NCI-H510A treated with DMSO at 0.1 percent for 48 hours (cell line): ENCODE measurements around the gene MYOF.

Source experiments
- DNase-seq: peaks from one replicate; lab custom pipeline; 2025; lab: John Stamatoyannopoulos, UW

The MYOF gene, protein sequence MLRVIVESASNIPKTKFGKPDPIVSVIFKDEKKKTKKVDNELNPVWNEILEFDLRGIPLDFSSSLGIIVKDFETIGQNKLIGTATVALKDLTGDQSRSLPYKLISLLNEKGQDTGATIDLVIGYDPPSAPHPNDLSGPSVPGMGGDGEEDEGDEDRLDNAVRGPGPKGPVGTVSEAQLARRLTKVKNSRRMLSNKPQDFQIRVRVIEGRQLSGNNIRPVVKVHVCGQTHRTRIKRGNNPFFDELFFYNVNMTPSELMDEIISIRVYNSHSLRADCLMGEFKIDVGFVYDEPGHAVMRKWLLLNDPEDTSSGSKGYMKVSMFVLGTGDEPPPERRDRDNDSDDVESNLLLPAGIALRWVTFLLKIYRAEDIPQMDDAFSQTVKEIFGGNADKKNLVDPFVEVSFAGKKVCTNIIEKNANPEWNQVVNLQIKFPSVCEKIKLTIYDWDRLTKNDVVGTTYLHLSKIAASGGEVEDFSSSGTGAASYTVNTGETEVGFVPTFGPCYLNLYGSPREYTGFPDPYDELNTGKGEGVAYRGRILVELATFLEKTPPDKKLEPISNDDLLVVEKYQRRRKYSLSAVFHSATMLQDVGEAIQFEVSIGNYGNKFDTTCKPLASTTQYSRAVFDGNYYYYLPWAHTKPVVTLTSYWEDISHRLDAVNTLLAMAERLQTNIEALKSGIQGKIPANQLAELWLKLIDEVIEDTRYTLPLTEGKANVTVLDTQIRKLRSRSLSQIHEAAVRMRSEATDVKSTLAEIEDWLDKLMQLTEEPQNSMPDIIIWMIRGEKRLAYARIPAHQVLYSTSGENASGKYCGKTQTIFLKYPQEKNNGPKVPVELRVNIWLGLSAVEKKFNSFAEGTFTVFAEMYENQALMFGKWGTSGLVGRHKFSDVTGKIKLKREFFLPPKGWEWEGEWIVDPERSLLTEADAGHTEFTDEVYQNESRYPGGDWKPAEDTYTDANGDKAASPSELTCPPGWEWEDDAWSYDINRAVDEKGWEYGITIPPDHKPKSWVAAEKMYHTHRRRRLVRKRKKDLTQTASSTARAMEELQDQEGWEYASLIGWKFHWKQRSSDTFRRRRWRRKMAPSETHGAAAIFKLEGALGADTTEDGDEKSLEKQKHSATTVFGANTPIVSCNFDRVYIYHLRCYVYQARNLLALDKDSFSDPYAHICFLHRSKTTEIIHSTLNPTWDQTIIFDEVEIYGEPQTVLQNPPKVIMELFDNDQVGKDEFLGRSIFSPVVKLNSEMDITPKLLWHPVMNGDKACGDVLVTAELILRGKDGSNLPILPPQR (N-terminal part only)

DNA sequence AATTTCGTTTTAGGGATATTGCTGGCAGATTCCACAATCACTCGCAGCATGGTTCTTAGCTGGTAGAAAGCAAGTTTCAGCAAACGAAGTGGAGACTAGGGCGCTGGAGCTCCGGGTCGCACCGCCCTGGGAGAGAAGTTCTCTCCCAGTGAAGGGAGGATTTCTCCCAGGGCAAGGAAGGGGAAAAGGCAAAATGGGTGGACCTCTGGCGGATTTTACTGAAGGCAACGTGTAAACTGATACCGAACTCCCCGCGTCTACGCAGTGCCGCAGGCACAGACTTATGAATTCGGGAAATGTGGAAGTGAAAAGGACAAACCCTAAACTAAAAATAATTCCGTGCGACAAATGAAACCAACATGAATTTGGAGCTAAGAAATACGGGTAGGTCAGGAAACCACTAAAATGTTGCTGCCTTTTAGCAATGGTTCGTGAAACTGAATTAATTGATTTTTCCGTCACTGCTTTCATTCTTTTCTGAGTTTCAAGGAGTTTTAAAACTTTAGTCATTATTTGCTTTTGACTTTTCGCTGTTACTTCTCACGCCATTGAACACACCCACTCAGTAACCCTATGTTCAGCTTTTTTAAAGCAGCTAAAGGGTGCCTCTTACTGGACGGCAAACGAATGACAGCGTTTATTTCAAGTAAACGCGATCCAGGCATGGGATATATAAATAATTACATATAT lies at the start of gene MYOF:
MYOF (minus strand) TSS at position 190 of the 690 bp plus-strand sequence; CDS start at position 50, 140 bp downstream.
- peak; percentile 80 for DNase-seq

DNA sequence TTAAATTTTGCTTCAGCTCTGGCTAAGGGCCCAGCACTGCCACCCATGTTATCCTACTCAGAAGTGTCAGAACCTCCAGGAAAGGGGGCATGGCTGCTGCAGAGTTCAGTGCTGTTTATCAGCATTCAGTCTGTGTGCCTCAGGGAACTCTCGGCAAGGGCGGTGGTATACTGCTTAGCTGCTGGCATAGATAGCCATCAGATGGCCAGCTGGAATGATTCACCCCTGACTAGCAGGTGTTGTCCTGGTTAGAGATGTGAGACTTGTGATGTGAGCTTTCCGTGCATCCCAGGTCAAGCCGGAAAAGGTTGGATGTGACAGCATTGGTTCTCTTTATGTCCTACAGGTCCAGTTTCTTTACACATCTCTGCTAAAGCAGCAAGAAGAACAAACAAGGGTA lies 36.4 kb upstream of the MYOF start:
- no peak for DNase-seq

DNA sequence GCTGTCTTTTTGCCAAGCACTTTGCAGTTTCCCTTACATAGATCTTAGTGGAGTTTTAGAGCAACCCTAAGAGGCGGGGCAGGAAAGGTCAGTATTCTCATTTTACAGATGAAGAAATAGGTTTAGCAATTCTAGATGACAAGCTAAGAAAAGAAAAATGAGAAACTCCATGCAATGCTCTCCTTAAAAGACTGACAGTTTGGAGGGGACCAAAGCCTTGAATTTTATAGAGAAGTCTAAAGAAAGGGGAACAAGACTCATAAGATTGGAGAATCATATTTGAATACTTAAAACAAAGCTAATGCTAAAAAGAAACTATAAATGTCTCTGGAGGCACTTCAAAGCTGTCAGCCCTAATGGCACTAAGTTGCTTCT lies 33.9 kb upstream of the MYOF start:
- no peak for DNase-seq

DNA sequence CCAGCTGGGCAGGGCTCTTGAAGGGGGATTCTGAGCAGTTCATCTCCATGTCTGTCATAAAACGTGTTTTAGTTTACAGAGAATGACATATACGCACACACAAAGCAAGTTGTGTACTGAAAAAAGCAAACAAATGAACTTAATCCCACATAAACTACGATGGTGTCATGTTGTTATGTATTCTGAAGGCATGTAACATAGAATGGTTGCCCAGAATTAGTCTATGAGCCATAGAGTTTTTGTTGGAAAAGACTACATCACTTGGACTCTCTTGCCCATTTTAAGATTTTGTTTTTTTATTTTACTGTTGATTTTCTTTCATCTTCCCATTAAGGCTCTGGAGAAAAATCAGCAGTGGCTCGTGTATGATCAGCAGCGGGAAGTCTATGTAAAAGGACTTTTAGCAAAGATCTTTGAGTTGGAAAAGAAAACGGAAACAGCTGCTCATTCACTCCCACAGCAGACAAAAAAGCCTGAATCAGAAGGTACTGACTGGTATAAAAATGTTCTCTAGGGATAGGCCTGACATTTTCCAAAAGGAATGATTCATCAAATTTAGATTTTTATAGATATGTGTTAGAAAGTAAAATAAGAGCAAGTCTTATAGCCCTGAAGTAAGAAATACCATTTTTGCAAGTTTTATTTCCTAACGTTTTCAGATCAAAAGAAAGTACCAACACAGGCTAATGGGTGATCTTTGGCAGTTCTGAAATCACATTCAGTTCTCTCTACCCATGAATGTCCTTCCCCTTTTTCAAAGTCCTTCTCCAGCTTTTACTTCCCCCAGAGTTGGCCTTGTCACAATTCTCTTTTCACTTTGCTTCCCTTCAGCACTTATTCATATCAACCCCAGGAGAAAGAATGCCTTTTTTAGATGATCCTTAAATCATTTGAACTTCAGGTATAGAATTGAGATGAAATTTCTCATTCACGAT lies 33.2 kb upstream of the MYOF start:
- no peak for DNase-seq

DNA sequence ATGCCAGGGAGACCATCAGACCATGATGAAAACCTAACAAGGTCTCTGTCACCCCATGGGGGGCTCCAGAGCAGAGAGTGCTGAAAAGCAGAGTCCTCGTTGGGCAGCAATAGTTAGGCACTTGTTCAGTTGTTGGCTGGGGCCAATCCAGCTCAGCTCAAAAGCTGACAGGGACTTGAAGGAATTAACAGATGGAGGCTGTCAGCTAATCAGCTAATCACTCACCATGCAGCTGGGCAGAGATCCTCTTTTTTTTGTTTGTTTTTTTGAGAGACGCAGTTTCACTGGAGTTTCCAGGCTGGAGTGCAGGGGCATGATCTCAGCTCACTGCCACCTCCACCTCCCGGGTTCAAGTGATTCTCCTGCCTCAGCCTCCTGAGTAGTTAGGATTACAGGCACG lies 32.4 kb upstream of the MYOF start:
- no peak for DNase-seq

DNA sequence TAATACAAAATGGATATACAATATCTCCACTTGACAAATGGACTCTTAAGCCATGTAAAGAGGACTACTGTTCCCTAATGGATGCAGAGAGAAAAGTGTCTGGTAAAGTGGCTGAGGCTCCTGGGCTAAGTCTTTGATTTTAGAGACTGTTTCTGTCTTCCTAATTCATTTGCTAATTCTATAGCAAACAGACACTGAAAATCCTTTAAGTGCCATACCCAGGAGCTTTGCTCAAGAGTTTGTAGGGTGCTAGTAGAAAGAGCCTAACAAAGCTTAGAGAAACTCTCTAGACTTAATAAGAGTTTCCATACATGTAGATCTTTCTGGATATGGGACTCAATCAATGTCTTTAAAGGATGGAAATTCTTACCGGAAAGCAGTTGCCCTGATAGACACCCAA lies 31.0 kb upstream of the MYOF start:
- no peak for DNase-seq

DNA sequence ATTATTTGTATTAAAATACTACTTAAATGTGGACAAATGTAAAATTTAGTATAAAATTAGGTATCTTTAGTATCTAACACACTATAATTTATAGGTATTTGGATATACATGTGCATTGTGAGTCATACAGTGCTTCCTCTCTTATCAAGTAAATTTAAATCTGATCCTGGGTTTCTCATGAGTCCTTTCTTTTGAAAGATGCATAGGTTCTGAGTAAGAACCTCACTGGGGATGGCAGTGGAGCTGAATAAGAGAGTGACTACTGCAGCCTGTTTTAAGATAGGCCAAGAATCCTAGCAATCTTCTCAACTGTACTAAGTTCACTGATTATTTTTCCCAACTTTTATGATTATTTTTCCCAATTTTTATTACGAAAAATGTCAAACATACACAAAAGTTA lies 30.4 kb upstream of the MYOF start:
- no peak for DNase-seq

DNA sequence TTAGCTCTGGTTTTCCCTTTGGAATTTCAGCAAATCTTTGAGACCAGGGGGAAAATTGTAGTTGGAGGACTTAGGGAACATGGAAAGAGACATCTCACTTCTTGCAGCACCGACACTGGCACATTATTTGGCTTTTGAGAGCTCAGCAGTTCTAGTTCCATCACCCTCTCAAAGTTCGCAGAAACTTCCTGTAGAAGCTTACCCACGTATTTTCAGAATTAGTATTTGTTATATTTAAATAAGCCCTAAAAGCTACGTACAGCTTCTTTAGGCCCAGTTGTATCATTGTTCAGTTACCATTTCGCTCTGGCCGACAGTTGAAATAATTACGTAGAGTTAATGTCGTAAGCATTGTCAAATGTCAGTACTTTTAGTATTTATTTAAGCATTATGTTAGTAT lies 27.7 kb upstream of the MYOF start:
- DNase-seq, result no peak

DNA sequence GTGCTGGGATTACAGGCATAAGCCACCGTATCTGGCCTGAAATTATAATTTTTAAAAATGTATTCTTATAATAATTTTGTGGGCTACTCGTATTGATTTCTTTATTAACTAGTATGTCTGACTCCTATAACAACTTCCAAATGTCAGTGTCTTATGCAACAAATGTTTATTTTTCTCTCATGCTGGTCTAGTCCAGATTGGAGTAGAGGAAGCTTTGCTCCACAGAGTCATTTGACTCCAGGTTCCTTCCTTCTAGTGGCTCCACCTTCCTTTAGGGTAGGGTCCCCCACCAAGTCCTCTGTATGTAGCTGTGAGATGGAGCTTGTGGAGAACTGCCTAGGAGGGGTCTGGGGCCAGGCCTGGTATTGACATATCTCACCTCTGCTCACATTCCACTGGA lies 22.9 kb upstream of the MYOF start:
- no peak for DNase-seq

DNA sequence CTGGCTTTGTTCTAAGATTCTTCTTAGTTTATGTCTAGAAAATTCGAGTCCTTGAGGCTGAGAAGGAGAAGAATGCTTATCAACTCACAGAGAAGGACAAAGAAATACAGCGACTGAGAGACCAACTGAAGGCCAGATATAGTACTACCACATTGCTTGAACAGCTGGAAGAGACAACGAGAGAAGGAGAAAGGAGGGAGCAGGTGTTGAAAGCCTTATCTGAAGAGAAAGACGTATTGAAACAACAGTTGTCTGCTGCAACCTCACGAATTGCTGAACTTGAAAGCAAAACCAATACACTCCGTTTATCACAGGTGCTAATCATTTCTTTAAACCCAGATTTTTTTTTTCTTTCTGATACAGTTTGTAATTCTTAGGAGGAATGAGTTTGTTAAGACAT lies 20.9 kb upstream of the MYOF start:
- DNase-seq, result no peak

DNA sequence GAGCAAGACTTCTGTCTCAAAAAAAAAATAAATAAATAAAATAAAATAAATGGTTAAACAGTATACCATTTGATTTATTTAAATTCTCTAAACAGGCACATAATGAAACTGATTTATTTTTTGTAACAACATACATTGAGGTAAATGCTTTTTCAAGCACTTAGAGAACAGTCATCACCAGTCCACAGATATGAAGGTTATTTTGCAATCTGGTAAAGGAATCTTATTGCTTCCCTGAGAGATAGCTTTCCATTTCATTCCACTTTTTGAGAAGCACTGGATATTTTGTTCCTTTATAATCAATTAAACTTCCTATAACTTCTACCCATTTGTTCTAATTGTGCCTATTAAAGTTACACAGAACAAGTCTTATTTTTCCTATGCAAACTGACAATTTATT lies 19.5 kb upstream of the MYOF start:
- no peak for DNase-seq

DNA sequence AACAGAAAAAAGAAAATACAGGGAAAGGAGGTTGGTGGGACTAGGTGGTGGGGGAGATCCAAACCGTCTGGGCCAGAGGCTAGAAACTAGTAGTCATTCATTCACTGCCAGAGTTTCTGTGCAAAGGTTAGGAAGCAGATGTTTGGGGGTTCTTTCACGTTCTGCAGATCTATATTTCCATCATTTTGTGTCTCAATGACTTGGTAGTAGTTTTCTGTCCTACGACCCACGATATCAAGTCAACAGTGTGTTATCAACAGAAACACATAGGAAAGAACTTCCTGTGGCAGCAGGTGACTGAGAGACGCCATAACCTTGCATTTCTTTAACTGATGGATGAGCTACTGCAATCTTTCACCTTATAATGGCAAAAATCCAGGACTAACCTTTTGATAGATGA lies 16.0 kb upstream of the MYOF start:
- DNase-seq, result no peak

DNA sequence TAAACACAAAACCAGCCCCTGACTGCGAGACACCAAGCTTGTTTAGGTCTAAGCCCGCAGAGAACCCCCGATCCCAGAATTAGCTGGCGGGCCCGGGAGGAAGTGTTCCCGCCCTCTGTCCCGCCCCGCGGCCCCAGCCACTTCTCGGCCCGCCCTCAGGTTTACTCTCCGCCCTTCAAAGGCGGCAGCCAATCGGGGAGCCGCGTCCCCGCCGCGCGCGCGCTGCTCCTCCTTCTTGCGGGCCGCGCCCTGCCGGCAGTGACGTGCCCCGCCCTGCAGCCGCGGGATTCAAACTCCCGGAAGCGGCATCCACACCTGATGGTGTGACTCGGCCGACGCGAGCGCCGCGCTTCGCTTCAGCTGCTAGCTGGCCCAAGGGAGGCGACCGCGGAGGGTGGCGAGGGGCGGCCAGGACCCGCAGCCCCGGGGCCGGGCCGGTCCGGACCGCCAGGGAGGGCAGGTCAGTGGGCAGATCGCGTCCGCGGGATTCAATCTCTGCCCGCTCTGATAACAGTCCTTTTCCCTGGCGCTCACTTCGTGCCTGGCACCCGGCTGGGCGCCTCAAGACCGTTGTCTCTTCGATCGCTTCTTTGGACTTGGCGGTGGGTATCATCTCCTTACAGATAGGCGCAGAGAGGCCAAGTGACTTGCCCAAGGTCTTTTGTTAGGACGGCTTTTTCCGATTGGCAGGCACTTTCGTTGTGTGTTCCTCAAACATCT lies 14.3 kb upstream of the MYOF start, which contains the start of gene CEP55:
CEP55 (plus strand) TSS at position 291 of the 720 bp plus-strand sequence. CDS start 3,440 bp downstream, outside the sequence.
- peak; percentile 91 for DNase-seq

DNA sequence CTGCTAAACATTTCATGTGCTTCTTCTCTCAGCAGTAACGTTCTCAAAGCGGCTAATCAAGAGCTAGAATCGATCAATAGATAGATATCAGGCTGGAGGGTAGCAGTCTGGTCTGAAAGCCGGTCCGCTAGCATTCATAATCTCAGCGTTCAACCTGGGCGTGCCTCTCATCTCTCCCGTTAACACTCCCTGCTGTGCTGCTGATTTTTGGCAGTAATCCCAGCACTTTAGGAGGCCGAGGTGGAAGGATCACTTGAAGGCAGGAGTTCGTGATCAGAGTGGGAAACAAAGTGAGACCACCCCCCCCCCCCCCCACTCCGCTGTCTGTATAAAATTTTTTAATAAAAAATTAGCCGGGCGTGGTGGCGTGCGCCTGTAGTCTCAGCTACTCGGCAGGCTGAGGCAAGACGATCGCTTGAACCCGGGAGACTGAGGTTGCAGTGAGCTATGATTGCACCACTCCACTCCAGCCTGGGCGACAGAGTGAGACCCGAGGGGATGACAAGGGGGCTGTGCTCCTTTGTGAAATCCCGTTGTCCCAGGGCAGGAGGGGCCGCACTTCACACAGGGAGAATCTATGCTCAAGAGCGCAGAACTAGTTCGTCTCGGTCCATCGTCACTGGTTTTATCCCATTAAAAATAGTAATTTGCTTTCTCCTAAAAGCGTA lies 13.7 kb upstream of the MYOF start:
- peak; percentile 31 for DNase-seq

DNA sequence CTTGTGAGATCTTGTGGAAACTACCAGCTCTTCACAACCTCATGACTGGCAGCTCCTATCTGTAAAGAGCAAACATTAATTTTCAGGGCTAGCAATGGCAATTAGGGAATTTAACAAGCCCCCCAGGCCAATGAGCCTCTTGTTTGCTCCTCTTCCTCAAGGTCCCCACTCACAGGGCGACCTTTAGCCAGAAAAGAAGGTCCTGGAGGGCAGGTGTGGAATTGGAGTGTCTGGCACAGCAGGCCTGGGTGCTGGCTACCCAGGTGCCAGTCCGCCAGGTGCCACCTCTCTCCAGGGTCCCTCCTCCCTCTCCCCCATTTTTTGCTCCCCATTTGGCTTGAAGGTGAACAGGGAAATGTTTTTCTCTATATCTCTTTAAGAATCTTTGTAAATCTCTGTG lies 12.4 kb upstream of the MYOF start:
- no peak for DNase-seq

DNA sequence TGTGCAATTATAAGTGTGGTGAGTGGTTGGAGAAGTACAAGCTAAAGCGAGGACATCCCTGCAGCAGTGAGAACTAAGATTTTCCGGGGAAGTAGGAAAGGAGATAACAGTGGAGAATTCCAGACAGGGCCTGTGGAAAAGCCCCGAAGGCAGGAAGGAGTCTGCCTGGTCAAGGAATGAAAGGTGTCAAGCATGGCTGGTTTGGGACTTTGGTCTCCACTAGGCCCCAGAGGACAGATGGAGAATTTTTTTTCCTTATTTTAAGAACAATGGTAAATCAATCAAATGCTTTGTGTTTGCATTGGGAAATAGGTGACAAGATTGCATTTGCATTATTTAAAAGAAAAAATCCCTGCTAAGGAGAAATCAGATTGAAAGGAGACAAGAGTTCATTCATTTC lies 11.0 kb upstream of the MYOF start:
- no peak for DNase-seq

DNA sequence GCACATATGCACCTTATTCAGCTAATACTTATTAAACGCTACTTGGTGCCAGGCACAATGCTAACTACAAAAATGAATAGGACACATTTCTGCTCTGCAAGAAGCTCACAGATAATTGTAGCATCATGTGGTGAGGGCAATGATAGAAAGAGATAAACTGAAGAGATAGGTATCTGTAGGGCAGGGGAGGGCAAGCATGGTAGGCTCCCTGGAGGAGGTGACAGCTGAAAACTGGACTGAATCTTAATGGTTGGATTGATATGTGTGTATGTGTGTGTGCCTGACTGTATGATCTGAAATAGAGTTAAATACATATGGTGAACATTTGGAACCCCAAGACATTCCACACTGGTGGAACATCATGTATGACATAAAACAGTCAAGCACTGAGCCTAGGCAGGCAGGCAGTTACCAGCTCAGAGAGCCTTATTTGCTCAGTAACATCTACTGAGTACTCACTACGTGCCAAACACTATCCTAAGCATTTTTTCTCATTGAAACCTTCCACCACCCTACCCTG lies 9.5 kb upstream of the MYOF start:
- no peak for DNase-seq

DNA sequence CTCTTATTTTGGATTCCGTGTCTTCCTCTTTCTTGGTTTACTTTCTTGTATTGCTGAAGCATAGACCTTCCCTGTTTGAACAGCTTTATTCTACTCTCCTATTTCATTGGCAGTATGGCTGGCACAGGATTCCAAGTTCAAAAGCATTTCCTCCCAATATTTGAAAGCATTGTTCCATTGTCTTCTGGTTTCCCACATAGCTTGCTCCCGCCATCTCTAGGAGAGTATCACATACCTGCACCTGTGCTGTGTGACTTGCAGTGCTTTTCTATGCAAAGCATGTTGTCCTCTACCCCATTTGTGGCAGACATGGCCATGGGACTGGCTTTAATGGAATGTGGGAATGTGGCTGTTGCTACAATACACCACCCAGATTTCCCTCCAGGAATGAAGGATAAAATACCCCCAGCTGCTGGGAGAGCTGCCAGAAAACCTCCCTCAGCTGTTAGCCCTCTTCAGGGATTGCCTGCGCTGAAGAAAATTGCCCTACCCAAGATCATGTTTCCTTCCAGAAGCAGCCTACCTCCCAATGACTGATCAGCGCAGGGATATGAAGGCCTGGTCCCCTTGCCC lies 6.9 kb upstream of the MYOF start:
- no peak for DNase-seq

DNA sequence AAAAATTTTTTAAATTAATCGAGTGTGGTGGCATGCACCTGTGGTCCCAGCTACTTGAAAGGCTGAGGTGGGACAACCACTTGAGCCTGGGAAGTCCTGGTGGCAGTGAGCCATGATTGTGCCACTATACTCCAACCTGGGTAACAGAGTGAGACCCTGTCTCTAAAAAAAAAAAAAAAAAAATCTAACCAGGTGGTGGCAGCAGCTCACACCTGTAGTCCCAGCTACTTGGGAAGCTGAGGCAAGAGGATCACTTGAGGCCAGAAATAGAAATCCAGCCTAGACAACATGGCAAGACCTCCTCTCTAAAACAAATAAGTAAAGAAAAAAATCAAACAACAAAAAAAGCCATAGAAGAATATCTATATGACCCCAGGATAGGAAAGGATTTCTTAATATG lies 3.6 kb upstream of the MYOF start:
- DNase-seq, result no peak
